ENCODE data around the gene SAMD10. TPM values are rescaled to one million over a fixed set of nuclear protein-coding genes. Genes with fewer than 3 reads are reported as not detected.

Gene SAMD10
- polyA plus RNA-seq: 5.0 TPM
- long read RNA-seq, donor 1, partial matches to known transcripts: 0 of 1 reads
- long read RNA-seq, donor 1, other reads (novel, unspliced or antisense): 0 of 1 reads
- long read RNA-seq, donor 2: 0 reads
- long read RNA-seq, donor 3, partial matches to known transcripts: 190 of 191 reads
- long read RNA-seq, donor 3, other reads (novel, unspliced or antisense): 0 of 191 reads
- long read RNA-seq, donor 4: 0 reads
- long read RNA-seq, donor 5, partial matches to known transcripts: 0 of 1 reads
- long read RNA-seq, donor 5, other reads (novel, unspliced or antisense): 0 of 1 reads
- long read RNA-seq, donor 6, partial matches to known transcripts: 0 of 3 reads
- long read RNA-seq, donor 6, other reads (novel, unspliced or antisense): 0 of 3 reads
- long read RNA-seq, donor 7: 0 reads
- long read RNA-seq, donor 8, partial matches to known transcripts: 108 of 129 reads
- long read RNA-seq, donor 8, other reads (novel, unspliced or antisense): 21 of 129 reads
- long read RNA-seq, donor 9, partial matches to known transcripts: 0 of 1 reads
- long read RNA-seq, donor 9, other reads (novel, unspliced or antisense): 0 of 1 reads
- long read RNA-seq, donor 10, partial matches to known transcripts: 0 of 1 reads
- long read RNA-seq, donor 10, other reads (novel, unspliced or antisense): 0 of 1 reads
- long read RNA-seq, donor 11, partial matches to known transcripts: 16 of 50 reads
- long read RNA-seq, donor 11, other reads (novel, unspliced or antisense): 33 of 50 reads

- Histone ChIP-seq H3K36me3 (ENCODE audit: control insufficient read depth, insufficient read depth, low read length) (peaks cover 19% of the 10 kb centered on the region), H3K4me3 (ENCODE audit: low read length) (peak within 1 kb of the TSS; percentile 80), H3K27me3 (ENCODE audit: control insufficient read depth, insufficient read depth, low read length) (peaks cover 4% of the 10 kb centered on the region), H3K4me1 (ENCODE audit: control insufficient read depth, insufficient read depth, low read length) (peaks cover 24% of the 10 kb centered on the region), H3K27ac (ENCODE audit: low read length) (peak within 1 kb of the TSS; percentile 66), H3K9me3 (ENCODE audit: control insufficient read depth, low read depth, low read length) (peaks cover 3% of the 10 kb centered on the region)
- WGBS (ENCODE audit: insufficient coverage, low lambda C conversion rate): no CpG with 5 or more reads among the region's 52 CpGs
- peak in 1 of 2 donors; percentile 54 for DNase-seq
Measured at GRCh38 chr20:63979557-63980316, at the start of gene SAMD10. Gene SAMD10 (minus strand): TSS chr20:63979642. CDS start chr20:63979467, 175 bp downstream.

- H3K27me3 ChIP-seq (ENCODE audit: control insufficient read depth, insufficient read depth, low read length): peaks cover 11% of the 10 kb centered on the region
- no peak for DNase-seq
- H3K9me3 ChIP-seq (ENCODE audit: control insufficient read depth, low read depth, low read length): peaks cover 2% of the 10 kb centered on the region
- no peak overlapping the region for H3K27ac ChIP-seq (ENCODE audit: low read length)
- H3K4me3 ChIP-seq (ENCODE audit: low read length): no peak overlapping the region
- peaks cover 34% of the 10 kb centered on the region for H3K4me1 ChIP-seq (ENCODE audit: control insufficient read depth, insufficient read depth, low read length)
- WGBS (ENCODE audit: insufficient coverage, low lambda C conversion rate): no CpG with 5 or more reads among the region's 24 CpGs
- H3K36me3 ChIP-seq (ENCODE audit: control insufficient read depth, insufficient read depth, low read length): peaks cover 74% of the 10 kb centered on the region
Measured at GRCh38 chr20:64027981-64028685, 48.7 kb upstream of the SAMD10 start.

GRCh38 chr20:64025826-64026412, 46.5 kb upstream of the SAMD10 start:
- peaks cover 79% of the 10 kb centered on the region for H3K36me3 ChIP-seq (ENCODE audit: control insufficient read depth, insufficient read depth, low read length)
- H3K4me3 ChIP-seq (ENCODE audit: low read length): no peak overlapping the region
- H3K27me3 ChIP-seq (ENCODE audit: control insufficient read depth, insufficient read depth, low read length): peaks cover 3% of the 10 kb centered on the region
- H3K4me1 ChIP-seq (ENCODE audit: control insufficient read depth, insufficient read depth, low read length): peaks cover 35% of the 10 kb centered on the region
- DNase-seq: no peak
- no CpG with 5 or more reads among the region's 29 CpGs for WGBS (ENCODE audit: insufficient coverage, low lambda C conversion rate)
- no peak overlapping the region for H3K27ac ChIP-seq (ENCODE audit: low read length)
- peaks cover 2% of the 10 kb centered on the region for H3K9me3 ChIP-seq (ENCODE audit: control insufficient read depth, low read depth, low read length)

- H3K27ac ChIP-seq (ENCODE audit: low read length): no peak overlapping the region
- H3K9me3 ChIP-seq (ENCODE audit: control insufficient read depth, low read depth, low read length): peaks cover 2% of the 10 kb centered on the region
- H3K27me3 ChIP-seq (ENCODE audit: control insufficient read depth, insufficient read depth, low read length): peaks cover 3% of the 10 kb centered on the region
- DNase-seq: no peak
- peaks cover 28% of the 10 kb centered on the region for H3K4me1 ChIP-seq (ENCODE audit: control insufficient read depth, insufficient read depth, low read length)
- WGBS (ENCODE audit: insufficient coverage, low lambda C conversion rate): no CpG with 5 or more reads among the region's 18 CpGs
- peaks cover 81% of the 10 kb centered on the region for H3K36me3 ChIP-seq (ENCODE audit: control insufficient read depth, insufficient read depth, low read length)
- H3K4me3 ChIP-seq (ENCODE audit: low read length): no peak overlapping the region
Measured at GRCh38 chr20:64025101-64025825, 45.8 kb upstream of the SAMD10 start.

GRCh38 chr20:64024141-64024990, 44.9 kb upstream of the SAMD10 start:
- H3K4me3 ChIP-seq (ENCODE audit: low read length): no peak overlapping the region
- no CpG with 5 or more reads among the region's 17 CpGs for whole genome bisulfite sequencing (ENCODE audit: insufficient coverage, low lambda C conversion rate)
- H3K36me3 ChIP-seq (ENCODE audit: control insufficient read depth, insufficient read depth, low read length): peaks cover 82% of the 10 kb centered on the region
- DNase-seq: peak; percentile 77 to 92
- peaks cover 3% of the 10 kb centered on the region for H3K27me3 ChIP-seq (ENCODE audit: control insufficient read depth, insufficient read depth, low read length)
- H3K27ac ChIP-seq (ENCODE audit: low read length): no peak overlapping the region
- H3K4me1 ChIP-seq (ENCODE audit: control insufficient read depth, insufficient read depth, low read length): peaks cover 24% of the 10 kb centered on the region
- H3K9me3 ChIP-seq (ENCODE audit: control insufficient read depth, low read depth, low read length): no peaks in the 10 kb centered on the region

DNA sequence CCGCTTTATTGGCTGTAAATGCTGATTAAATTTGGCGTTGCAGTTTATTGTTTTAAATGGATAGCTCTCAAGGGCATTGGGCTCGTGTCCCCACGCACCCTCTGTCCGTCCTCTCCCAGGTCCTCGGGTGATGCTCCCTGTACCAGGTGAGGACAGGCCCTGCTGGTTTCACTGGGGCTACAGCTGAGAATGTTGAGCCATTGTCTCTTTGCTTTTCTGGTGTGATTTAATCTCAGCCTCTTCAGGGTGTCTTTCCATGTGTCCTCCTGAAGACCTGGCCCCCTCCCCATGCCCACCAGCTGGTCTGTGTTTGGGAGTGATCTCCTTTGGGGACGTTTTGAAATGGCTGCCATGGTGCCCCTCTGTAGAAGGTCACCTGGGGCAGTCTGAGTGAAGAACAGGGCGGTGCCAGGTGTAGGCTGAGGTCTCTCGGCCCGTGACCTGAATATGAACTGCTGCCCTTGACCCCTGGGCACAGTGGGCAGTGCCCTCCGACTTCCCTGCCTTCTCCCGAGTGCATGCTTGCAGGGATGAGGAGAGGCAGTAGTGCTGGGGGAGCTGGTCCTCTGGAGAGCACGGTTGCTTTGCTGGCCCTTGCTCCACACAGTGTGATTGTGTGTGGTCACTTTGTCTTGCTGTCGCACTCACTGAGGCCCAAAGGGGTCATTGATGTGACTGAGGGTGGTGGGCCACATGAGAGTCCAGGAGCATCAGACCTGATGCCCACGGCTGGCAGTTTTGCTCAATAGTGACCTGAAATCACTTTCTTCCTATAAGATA, 44.1 kb upstream of the SAMD10 start:
- H3K4me3 ChIP-seq (ENCODE audit: low read length): no peak overlapping the region
- no peaks in the 10 kb centered on the region for H3K9me3 ChIP-seq (ENCODE audit: control insufficient read depth, low read depth, low read length)
- no peak overlapping the region for H3K27ac ChIP-seq (ENCODE audit: low read length)
- DNase-seq: no peak
- no CpG with 5 or more reads among the region's 15 CpGs for whole genome bisulfite sequencing (ENCODE audit: insufficient coverage, low lambda C conversion rate)
- peaks cover 24% of the 10 kb centered on the region for H3K4me1 ChIP-seq (ENCODE audit: control insufficient read depth, insufficient read depth, low read length)
- peaks cover 3% of the 10 kb centered on the region for H3K27me3 ChIP-seq (ENCODE audit: control insufficient read depth, insufficient read depth, low read length)
- H3K36me3 ChIP-seq (ENCODE audit: control insufficient read depth, insufficient read depth, low read length): peaks cover 84% of the 10 kb centered on the region

- H3K36me3 ChIP-seq (ENCODE audit: control insufficient read depth, insufficient read depth, low read length): peaks cover 84% of the 10 kb centered on the region
- H3K27ac ChIP-seq (ENCODE audit: low read length): no peak overlapping the region
- H3K9me3 ChIP-seq (ENCODE audit: control insufficient read depth, low read depth, low read length): no peaks in the 10 kb centered on the region
- H3K4me3 ChIP-seq (ENCODE audit: low read length): no peak overlapping the region
- peaks cover 24% of the 10 kb centered on the region for H3K4me1 ChIP-seq (ENCODE audit: control insufficient read depth, insufficient read depth, low read length)
- DNase-seq: no peak
- H3K27me3 ChIP-seq (ENCODE audit: control insufficient read depth, insufficient read depth, low read length): peaks cover 3% of the 10 kb centered on the region
- no CpG with 5 or more reads among the region's 17 CpGs for WGBS (ENCODE audit: insufficient coverage, low lambda C conversion rate)
Measured at GRCh38 chr20:64022671-64023360, 43.4 kb upstream of the SAMD10 start.

Measured in large intestine (tissue), 12 donors.